ENCODE data around the gene ATL1.
"Not testable (repeated sequence)": the region's sequence is repeated elsewhere in the genome, so short reads cannot be mapped to it uniquely, and the experiment has no call there.

Gene ATL1

GRCh38 chr14:50657753-50658152, 97.8 kb downstream of the ATL1 start:
- ATAC-seq (ENCODE audit: low read depth) (no peak), DNase-seq (ENCODE audit: low spot score) (no peak)
- Histone ChIP-seq H3K9me3 (ENCODE audit: severe bottlenecking) (no peaks in the 10 kb centered on the region), H3K4me1 (ENCODE audit: insufficient read depth, poor library complexity, severe bottlenecking) (peaks cover 7% of the 10 kb centered on the region), H3K4me3 (ENCODE audit: severe bottlenecking) (no peak overlapping the region), H3K27me3 (ENCODE audit: insufficient read depth, poor library complexity, severe bottlenecking) (no peaks in the 10 kb centered on the region), H3K36me3 (ENCODE audit: low read depth) (peaks cover 36% of the 10 kb centered on the region), H3K27ac (ENCODE audit: poor library complexity, severe bottlenecking) (no peak overlapping the region)
- TF ChIP-seq CTCF (IDR thresholded peaks at IDR 0.05; ENCODE audit: poor library complexity, severe bottlenecking): no peak

GRCh38 chr14:50658203-50658602, 98.3 kb downstream of the ATL1 start:
- no peak overlapping the region for H3K4me3 ChIP-seq (ENCODE audit: severe bottlenecking)
- H3K36me3 ChIP-seq (ENCODE audit: low read depth): peaks cover 32% of the 10 kb centered on the region

GRCh38 chr14:50659327-50659974, 99.5 kb downstream of the ATL1 start:
- Histone ChIP-seq H3K27me3 (ENCODE audit: insufficient read depth, poor library complexity, severe bottlenecking) (no peaks in the 10 kb centered on the region), H3K4me3 (ENCODE audit: severe bottlenecking) (no peak overlapping the region), H3K4me1 (ENCODE audit: insufficient read depth, poor library complexity, severe bottlenecking) (peaks cover 7% of the 10 kb centered on the region), H3K36me3 (ENCODE audit: low read depth) (peaks cover 35% of the 10 kb centered on the region), H3K27ac (ENCODE audit: poor library complexity, severe bottlenecking) (no peak overlapping the region), H3K9me3 (ENCODE audit: severe bottlenecking) (no peaks in the 10 kb centered on the region)
- no peak for ATAC-seq (ENCODE audit: low read depth)
- no peak for TF ChIP-seq CTCF (IDR thresholded peaks at IDR 0.05; ENCODE audit: poor library complexity, severe bottlenecking)
- no peak for DNase-seq (ENCODE audit: low spot score)

More at GRCh38 chr14:50658203-50658602, 98.3 kb downstream of the ATL1 start:
- DNase-seq (ENCODE audit: low spot score): no peak
- TF ChIP-seq CTCF (IDR thresholded peaks at IDR 0.05; ENCODE audit: poor library complexity, severe bottlenecking): no peak
- no peak for ATAC-seq (ENCODE audit: low read depth)
- H3K4me1 ChIP-seq (ENCODE audit: insufficient read depth, poor library complexity, severe bottlenecking): peaks cover 7% of the 10 kb centered on the region
- no peak overlapping the region for H3K27ac ChIP-seq (ENCODE audit: poor library complexity, severe bottlenecking)
- H3K27me3 ChIP-seq (ENCODE audit: insufficient read depth, poor library complexity, severe bottlenecking): no peaks in the 10 kb centered on the region
- no peaks in the 10 kb centered on the region for H3K9me3 ChIP-seq (ENCODE audit: severe bottlenecking)

GRCh38 chr14:50664579-50664978, 104.6 kb downstream of the ATL1 start:
- not testable (repeated sequence) for H3K4me3 ChIP-seq (ENCODE audit: severe bottlenecking); H3K9me3 ChIP-seq (ENCODE audit: severe bottlenecking); H3K27me3 ChIP-seq (ENCODE audit: insufficient read depth, poor library complexity, severe bottlenecking); ATAC-seq (ENCODE audit: low read depth); DNase-seq (ENCODE audit: low spot score); H3K27ac ChIP-seq (ENCODE audit: poor library complexity, severe bottlenecking)
- H3K36me3 ChIP-seq (ENCODE audit: low read depth): peaks cover 47% of the 10 kb centered on the region
- peaks cover 15% of the 10 kb centered on the region for H3K4me1 ChIP-seq (ENCODE audit: insufficient read depth, poor library complexity, severe bottlenecking)

GRCh38 chr14:50665300-50665699, 105.4 kb downstream of the ATL1 start:
- not testable (repeated sequence) for H3K27ac ChIP-seq (ENCODE audit: poor library complexity, severe bottlenecking); H3K27me3 ChIP-seq (ENCODE audit: insufficient read depth, poor library complexity, severe bottlenecking); ATAC-seq (ENCODE audit: low read depth); H3K9me3 ChIP-seq (ENCODE audit: severe bottlenecking); H3K4me3 ChIP-seq (ENCODE audit: severe bottlenecking); DNase-seq (ENCODE audit: low spot score)
- peaks cover 45% of the 10 kb centered on the region for H3K36me3 ChIP-seq (ENCODE audit: low read depth)
- peaks cover 19% of the 10 kb centered on the region for H3K4me1 ChIP-seq (ENCODE audit: insufficient read depth, poor library complexity, severe bottlenecking)
